GM18498 (cell line): ENCODE results near the gene IL16.
A peak's percentile ranks its signal among the peaks of the same experiment; 100 is the strongest.
"Not testable (repeated sequence)": the region's sequence is repeated elsewhere in the genome, so short reads cannot be mapped to it uniquely, and the experiment has no call there.

Experiments
- ATAC-seq: cut with Tn5 transposase; IDR thresholded peaks from one replicate; pipeline ENCODE4 v1.9.1; 2021; ENCODE audit warnings: mild to moderate bottlenecking, moderate library complexity; ENCODE audit not compliant: unreplicated experiment

IL16 gene

GRCh38 chr15:81309647-81310450, 113.2 kb downstream of the IL16 start:
- no peak for ATAC-seq

GRCh38 chr15:81310480-81310879, 113.8 kb downstream of the IL16 start:
- no peak for ATAC-seq

- ATAC-seq = peak; percentile 52
These were observed 115.2 kb downstream of the IL16 start for GRCh38 chr15:81311752-81312464.

GRCh38 chr15:81312790-81313543, 116.3 kb downstream of the IL16 start:
- no peak for ATAC-seq

GRCh38 chr15:81313686-81314085, 117.0 kb downstream of the IL16 start:
- no peak for ATAC-seq

GRCh38 chr15:81314378-81314777, 117.7 kb downstream of the IL16 start:
- ATAC-seq = no peak

- no peak for ATAC-seq
These were observed 118.9 kb downstream of the IL16 start for GRCh38 chr15:81315452-81316175.

DNA sequence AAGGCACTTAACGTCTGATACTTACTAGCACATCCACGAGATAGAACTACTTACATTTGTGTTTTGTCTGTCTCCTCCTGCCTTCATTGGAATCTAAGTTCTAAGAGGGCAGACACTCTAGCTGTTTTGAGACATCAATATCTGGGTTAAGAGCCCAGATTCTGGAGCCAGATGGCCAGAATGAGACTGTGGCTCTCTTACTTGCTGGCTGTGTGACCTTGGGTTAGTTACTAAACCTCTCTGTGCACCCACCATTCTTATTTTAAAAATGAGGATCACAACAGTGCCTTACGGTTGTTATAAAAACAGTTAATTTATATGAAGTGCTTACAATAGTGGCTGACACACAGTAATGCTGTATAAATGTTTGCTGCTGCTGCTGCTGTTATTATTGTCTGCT, 119.6 kb downstream of the IL16 start:
- no peak for ATAC-seq

DNA sequence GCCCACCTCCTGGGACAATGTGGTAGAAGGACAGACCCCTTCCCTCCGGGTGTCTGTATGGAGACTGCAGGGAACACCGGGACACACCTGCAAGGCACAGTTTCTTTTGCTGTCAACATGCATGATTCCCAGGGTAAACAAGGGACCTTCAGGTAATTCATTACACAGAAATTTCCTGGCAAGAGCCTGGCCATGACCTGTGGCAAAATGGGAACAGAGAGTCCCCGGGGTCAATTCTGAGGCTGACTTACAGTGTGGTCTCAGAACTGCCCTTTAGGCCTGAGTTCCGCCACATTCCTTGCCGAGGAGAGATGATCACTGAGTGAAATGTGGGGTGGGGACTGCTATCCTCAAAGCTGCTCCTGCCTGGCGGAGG, 121.0 kb downstream of the IL16 start:
- ATAC-seq = no peak

- no peak for ATAC-seq
These were observed 125.0 kb downstream of the IL16 start for GRCh38 chr15:81321667-81322066.

DNA sequence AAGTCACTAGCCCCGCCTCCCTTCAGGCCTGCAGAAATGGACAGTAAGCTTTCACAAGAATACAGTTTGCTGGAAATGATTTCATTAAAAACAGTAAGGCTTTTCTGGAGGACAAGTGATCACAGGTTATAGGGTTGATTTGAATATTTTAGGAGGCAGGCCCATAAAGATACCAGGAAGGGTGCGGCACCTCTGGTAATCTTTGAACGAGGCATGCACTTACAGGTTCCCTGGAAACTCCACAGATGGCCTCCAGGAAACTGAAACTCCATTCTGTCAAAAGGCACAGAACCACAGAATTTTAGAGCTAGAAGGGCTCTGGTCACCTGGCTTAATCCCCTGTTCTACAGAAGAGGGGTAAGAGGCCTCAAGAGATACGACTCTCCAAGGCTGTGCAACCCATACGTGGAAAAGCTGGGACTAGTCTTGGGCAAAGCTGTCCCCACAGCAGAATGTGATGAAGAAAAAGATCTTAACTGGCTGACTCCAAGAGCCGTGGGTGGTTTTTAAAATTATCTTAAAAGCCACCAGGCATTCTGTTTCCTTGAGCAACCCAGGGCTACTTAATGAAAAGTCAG, 126.1 kb downstream of the IL16 start:
- no peak for ATAC-seq

DNA sequence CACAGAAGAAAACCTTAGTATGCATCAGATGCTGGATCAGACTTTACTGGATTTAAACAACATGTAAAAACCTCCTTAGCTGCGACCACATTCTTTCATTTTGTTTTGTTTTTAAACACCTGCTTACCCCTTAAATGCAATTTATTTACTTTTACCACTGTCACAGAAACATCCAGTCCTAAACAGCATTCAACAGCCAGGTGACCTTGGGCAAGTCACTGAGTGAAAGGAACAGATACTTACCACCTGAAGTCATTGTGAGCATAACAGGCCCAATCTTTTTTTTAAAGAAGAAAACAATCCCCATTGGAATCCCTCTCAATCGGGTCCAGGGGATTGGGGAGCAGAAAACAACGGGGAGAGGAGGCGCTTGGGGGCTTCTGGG, 126.9 kb downstream of the IL16 start:
- ATAC-seq = peak; percentile 8

- peak; percentile 99 for ATAC-seq
These were observed 127.5 kb downstream of the IL16 start, which contains the start of gene STARD5 for GRCh38 chr15:81323944-81324881. STARD5 (minus strand) TSS chr15:81324141; CDS start chr15:81324099, 42 bp downstream.

- ATAC-seq = no peak
These were observed 130.0 kb downstream of the IL16 start for GRCh38 chr15:81326466-81327212.

DNA sequence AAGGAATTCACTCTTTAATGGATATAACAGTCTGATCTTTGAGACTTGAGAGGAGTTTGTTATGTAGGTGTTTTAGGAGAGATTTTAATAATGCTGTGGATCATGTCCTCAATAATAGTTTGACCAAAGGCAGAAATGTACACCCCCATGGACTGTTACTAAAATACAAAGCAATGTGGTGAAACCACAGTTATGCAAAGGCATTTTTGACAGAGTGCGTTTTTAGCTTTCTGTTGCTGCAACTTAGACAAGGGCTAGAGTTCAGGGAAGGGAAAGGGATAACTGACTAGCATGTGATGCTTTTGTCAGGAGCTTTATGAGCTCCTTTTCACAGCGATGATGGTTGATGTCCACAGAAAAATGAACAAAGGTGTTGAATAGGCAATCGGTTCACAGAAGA, 130.8 kb downstream of the IL16 start:
- ATAC-seq = no peak

DNA sequence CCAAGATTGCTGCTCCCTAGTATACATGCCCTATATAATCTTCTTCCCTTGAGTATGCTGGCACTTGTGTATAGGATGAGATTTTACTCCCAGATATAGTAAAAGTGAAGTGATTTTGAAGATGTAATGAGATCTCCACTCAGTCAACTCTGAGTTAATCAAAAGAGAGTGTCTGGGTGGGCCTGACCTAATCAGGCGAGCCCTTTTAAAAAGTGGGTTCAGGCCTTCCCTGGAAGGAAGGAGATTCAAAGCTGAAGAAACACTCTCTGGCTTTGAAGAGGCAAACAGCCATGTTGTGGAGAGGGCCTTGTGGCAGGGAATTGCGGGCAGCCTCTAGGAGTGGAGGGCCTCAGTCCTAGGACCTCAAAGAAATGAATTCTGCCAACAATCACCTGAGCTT, 132.8 kb downstream of the IL16 start:
- ATAC-seq = no peak

DNA sequence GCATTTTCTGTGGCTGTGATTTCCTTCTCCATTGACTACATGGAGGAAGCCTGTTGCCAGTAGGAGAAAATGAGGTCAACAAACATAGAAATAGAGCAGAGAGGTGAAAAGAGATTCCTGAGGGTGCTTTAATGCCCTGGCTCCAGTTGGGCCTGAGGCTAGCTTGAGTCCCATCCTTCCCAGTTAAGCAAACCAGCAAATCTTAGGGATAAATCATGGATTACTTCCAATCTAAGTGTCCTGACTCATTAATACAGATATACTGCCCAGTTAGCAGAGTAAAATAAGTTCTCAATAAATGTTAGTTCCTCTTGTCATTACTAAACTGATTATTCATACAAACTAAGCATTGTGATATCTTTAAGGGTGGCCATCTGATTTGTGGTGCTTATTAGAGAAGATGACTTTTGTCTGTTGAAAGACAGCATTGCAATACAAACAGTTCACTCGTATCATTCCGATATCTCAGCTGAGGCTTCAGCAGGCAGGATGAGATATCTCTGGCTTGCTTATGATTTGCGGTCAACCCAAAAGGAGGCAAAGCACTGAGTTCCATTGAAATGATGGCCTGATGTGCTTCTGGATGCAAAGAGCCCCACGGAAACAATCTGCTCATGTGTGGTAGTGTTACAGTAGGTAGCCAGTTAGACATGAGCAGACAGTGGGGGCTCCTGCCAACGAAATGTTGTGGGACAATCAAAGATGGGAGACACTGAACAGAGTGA, 133.8 kb downstream of the IL16 start:
- ATAC-seq = no peak

- ATAC-seq = not testable (repeated sequence)
These were observed 134.5 kb downstream of the IL16 start for GRCh38 chr15:81331141-81331540.
